Endothelial cell of umbilical vein (primary cell): ENCODE measurements around the gene KCNN3. TPM values are rescaled to one million over a fixed set of nuclear protein-coding genes. Genes with fewer than 3 reads are reported as not detected.

Source experiments
- BruUV-seq: library from RNA; stranded (reverse); fragments of 400-500 nt; replicated peaks from 2 replicates; lab custom pipeline; 2021; lab: Mats Ljungman, UMichigan
- CTCF ChIA-PET: fragments of 300-600, 350-600 bp; sonication (Branson Sonifier 250); formaldehyde crosslinking; loops from one replicate; lab custom pipeline; 2021; ENCODE audit warnings: antibody characterized with exemption, inconsistent platforms; lab: Charles Lee
- POLR2A ChIA-PET: fragments of 300-600, 350-600 bp; sonication (Branson Sonifier 250); formaldehyde crosslinking; loops from one replicate; lab custom pipeline; 2021; ENCODE audit warnings: antibody characterized with exemption, inconsistent platforms; lab: Charles Lee
- DNase-seq: peaks from one replicate; pipeline ENCODE4 v3.0.0-alpha.2; 2011; ENCODE audit warnings: low read depth, low spot score
- FAIRE-seq: peaks from 2 replicates; lab custom pipeline; 2011; peaks lifted over from hg19 to GRCh38; lab: Jason Lieb, UNC
- H2AFZ ChIP-seq: 2 replicates; pipeline ENCODE4 v1.6.0; 2012; ENCODE audit warnings: low read depth, low read length, control low read depth, inconsistent platforms
- H3K27ac ChIP-seq: 2 replicates; pipeline ENCODE4 v1.5.1; 2011; ENCODE audit warnings: low read depth, mild to moderate bottlenecking, control low read depth, low read length, moderate library complexity; ENCODE audit not compliant: insufficient read depth
- H3K27me3 ChIP-seq, 2 experiments: 2 replicates each; pipeline versions ENCODE4 v1.6.0 to v1.6.1; 2011; ENCODE audit warnings: low read length in 2 of 2, mixed read lengths in 1 of 2; ENCODE audit not compliant: control insufficient read depth in 2 of 2, insufficient read depth in 2 of 2
- H3K36me3 ChIP-seq, 2 experiments: 2 replicates in 1 of 2; 3 replicates in 1 of 2; pipeline ENCODE4 v1.5.1; 2011; ENCODE audit warnings: low read length in 2 of 2, mild to moderate bottlenecking in 1 of 2, moderate library complexity in 1 of 2; ENCODE audit not compliant: control insufficient read depth in 2 of 2, insufficient read depth in 2 of 2; ENCODE audit errors: extremely low read depth in 1 of 2
- H3K4me1 ChIP-seq: 3 replicates; pipeline ENCODE4 v1.5.1; 2011; ENCODE audit warnings: mild to moderate bottlenecking, low read length; ENCODE audit not compliant: control insufficient read depth, insufficient read depth; ENCODE audit errors: extremely low read depth
- H3K4me2 ChIP-seq: 2 replicates; pipeline ENCODE4 v1.6.1; 2011; ENCODE audit warnings: low read length, control low read depth, mixed read lengths; ENCODE audit not compliant: insufficient read depth
- H3K4me3 ChIP-seq, 3 experiments: fragments of 200-600 bp in 1 of 3; sonication (generic), shearing (Covaris generic) in 1 of 3; replicated peaks in 1 of 3; 2 replicates each; pipeline ENCODE4 v1.5.1; 2011 to 2016; ENCODE audit warnings: control low read depth in 3 of 3, low read length in 3 of 3, mild to moderate bottlenecking in 2 of 3, inconsistent platforms in 1 of 3, low read depth in 1 of 3, moderate library complexity in 1 of 3; ENCODE audit not compliant: insufficient read depth in 1 of 3
- H3K79me2 ChIP-seq: 2 replicates; pipeline ENCODE4 v1.6.0; 2012; ENCODE audit warnings: low read length, inconsistent platforms; ENCODE audit not compliant: control insufficient read depth, insufficient read depth
- H3K9ac ChIP-seq: replicated peaks from 2 replicates; pipeline ENCODE3; 2011; ENCODE audit warnings: low read length, control low read depth; ENCODE audit not compliant: insufficient read depth; ENCODE audit errors: extremely low read depth
- H3K9me1 ChIP-seq: replicated peaks from 3 replicates; pipeline ENCODE4 v1.6.0; 2011; ENCODE audit warnings: mild to moderate bottlenecking, low read length; ENCODE audit not compliant: control insufficient read depth, insufficient read depth; ENCODE audit errors: extremely low read depth
- H3K9me3 ChIP-seq: replicated peaks from 2 replicates; pipeline ENCODE4 v1.5.1; 2012; ENCODE audit warnings: low read length, inconsistent platforms; ENCODE audit not compliant: control insufficient read depth, insufficient read depth
- H4K20me1 ChIP-seq: replicated peaks from 2 replicates; pipeline ENCODE3; 2011; ENCODE audit warnings: mild to moderate bottlenecking, low read length; ENCODE audit not compliant: control insufficient read depth, insufficient read depth; ENCODE audit errors: extremely low read depth
- CTCF ChIP-seq, 2 donors: IDR thresholded peaks; 1 replicate in 1 of 2; 2 replicates in 1 of 2; pipeline ENCODE4 v1.5.1; 2011; ENCODE audit warnings: low read length in 2 of 2, mild to moderate bottlenecking in 2 of 2, moderate library complexity in 2 of 2, control low read depth in 1 of 2, inconsistent platforms in 1 of 2, low read depth in 1 of 2; ENCODE audit not compliant: insufficient read depth in 1 of 2; ENCODE audit errors: extremely low read depth in 1 of 2
- EZH2 ChIP-seq: IDR thresholded peaks from 2 replicates; pipeline ENCODE4 v1.6.1; 2012; ENCODE audit warnings: borderline replicate concordance, low read depth, mild to moderate bottlenecking, moderate library complexity, low read length, inconsistent platforms; ENCODE audit not compliant: severe bottlenecking
- FOS ChIP-seq: IDR thresholded peaks from 2 replicates; pipeline ENCODE4 v1.6.1; 2011; ENCODE audit warnings: mild to moderate bottlenecking, low read length, moderate library complexity, borderline replicate concordance; ENCODE audit not compliant: insufficient read depth
- GATA2 ChIP-seq: IDR thresholded peaks from 2 replicates; pipeline ENCODE4 v1.7.0; 2011; ENCODE audit warnings: low read depth, mild to moderate bottlenecking, moderate library complexity, mixed read lengths, low read length; ENCODE audit not compliant: insufficient read length, insufficient read depth
- JUN ChIP-seq: IDR thresholded peaks from 2 replicates; pipeline ENCODE4 v1.6.1; 2011; ENCODE audit warnings: borderline replicate concordance, low read depth; ENCODE audit not compliant: insufficient read length, insufficient read depth
- MAX ChIP-seq: IDR thresholded peaks from 2 replicates; pipeline ENCODE4 v1.6.1; 2011; ENCODE audit not compliant: insufficient read depth, insufficient read length
- MYC ChIP-seq: IDR thresholded peaks from one replicate; pipeline ENCODE4 v1.6.1; 2011; ENCODE audit warnings: mild to moderate bottlenecking, low read depth, low read length
- POLR2A ChIP-seq: IDR thresholded peaks from 2 replicates; pipeline ENCODE4 v1.6.1; 2012; ENCODE audit warnings: low read depth, mild to moderate bottlenecking, control low read depth, low read length
- POLR2AphosphoS5 ChIP-seq: IDR thresholded peaks from 2 replicates; pipeline ENCODE4 v1.6.1; 2012; ENCODE audit warnings: low read depth, mild to moderate bottlenecking, control low read depth, low read length, moderate library complexity; ENCODE audit not compliant: insufficient read depth
- dilution Hi-C: fragments of 300-500 bp; cut with MboI; formaldehyde crosslinking; loops from one replicate; pipeline ENCODE4 v1.15.0; 2019; ENCODE audit warnings: low sequenced_read_pairs; ENCODE audit not compliant: extremely low pct_ligation_motif_present
- intact Hi-C: fragments of 100-400 bp; cut with micrococcal nuclease; formaldehyde crosslinking; loops from one replicate; pipeline ENCODE4 v1.10.0; 2022
- polyA plus RNA-seq, 4 experiments: library from polyadenylated mRNA; depleted of rRNA in 3 of 4; stranded (reverse) in 3 of 4; unstranded in 1 of 4; fragments of >200 nt; gene quantifications; 2 replicates each; pipeline versions ENCODE4 v1.2.1 to v1.2.3, GENCODE V29; 2011 to 2012; ENCODE audit warnings: missing spikeins in 1 of 4
- total RNA-seq: library from RNA; stranded (reverse); gene quantifications from 2 replicates; pipeline ENCODE4 v1.2.3, GENCODE V29; 2021

KCNN3 gene
- total and polyA plus RNA-seq, 2 donors (not counting 3 experiments of a cell fraction or from before 2014, with no cell fraction given), result 0.91 to 1.1 TPM

GRCh38 chr1:154857441-154858215 is 12.5 kb downstream of the KCNN3 start:
- no peak for TF ChIP-seq CTCF (IDR thresholded peaks at IDR 0.05; ENCODE audit: extremely low read depth in 1 of 2, insufficient read depth in 1 of 2, low read depth in 1 of 2, low read length in 2 of 2)
- no peak for TF ChIP-seq POLR2AphosphoS5
- TF ChIP-seq MAX, result no peak
- TF ChIP-seq EZH2, result no peak
- no peak for TF ChIP-seq POLR2A
- TF ChIP-seq FOS, result no peak
- TF ChIP-seq MYC, result no peak
- TF ChIP-seq GATA2, result no peak
- no peak for TF ChIP-seq JUN
- no peak overlapping the region for H3K27ac ChIP-seq
- ChIA-PET CTCF (interaction anchor here (1.0 to 1.5 kb wide), 4 partner anchors 20 to 118 kb away, joined by 3 to 4 read pairs (median 3); no protein-coding TSS in a partner anchor), POLR2A (no interaction called here)
- no peak overlapping the region for H3K4me3 ChIP-seq
- no peaks in the 10 kb centered on the region for H3K9me1 ChIP-seq
- H4K20me1 ChIP-seq, result no peaks in the 10 kb centered on the region
- no peak overlapping the region for H3K4me2 ChIP-seq
- no peaks in the 10 kb centered on the region for H3K4me1 ChIP-seq
- FAIRE-seq (no peak), DNase-seq (no peak)
- BruUV-seq, result no TSS peak
- H3K9me3 ChIP-seq, result no peaks in the 10 kb centered on the region
- H3K27me3 ChIP-seq, result peaks cover 0 to 2% of the 10 kb centered on the region in 2 experiments
- dilution Hi-C loops (no loop called here), intact Hi-C loops (no loop called here)
- no peak overlapping the region for H2AFZ ChIP-seq
- H3K9ac ChIP-seq, result no peak overlapping the region
- H3K79me2 ChIP-seq, result no peaks in the 10 kb centered on the region
- H3K36me3 ChIP-seq, result no peaks in the 10 kb centered on the region
